KOPT-K1 (cell line): Measurements from ENCODE around the gene TMEM266.

Experiments used
- H3K27ac ChIP-seq: fragments of 200-600 bp; sonication (generic); 2 replicates; pipeline ENCODE4 v1.5.1; 2016; ENCODE audit warnings: antibody characterized with exemption, mild to moderate bottlenecking, low read depth, low read length; ENCODE audit not compliant: poor library complexity, severe bottlenecking
- H3K36me3 ChIP-seq: fragments of 200-600 bp; sonication (generic); 2 replicates; pipeline ENCODE4 v1.5.1; 2017; ENCODE audit warnings: antibody characterized with exemption, mild to moderate bottlenecking, low read length, moderate library complexity; ENCODE audit not compliant: insufficient read depth
- H3K9me3 ChIP-seq: fragments of 200-600 bp; sonication (generic); 2 replicates; pipeline ENCODE4 v1.5.1; 2017; ENCODE audit warnings: antibody characterized with exemption, low read length, mild to moderate bottlenecking; ENCODE audit not compliant: insufficient read depth, poor library complexity, severe bottlenecking

TMEM266 gene

DNA sequence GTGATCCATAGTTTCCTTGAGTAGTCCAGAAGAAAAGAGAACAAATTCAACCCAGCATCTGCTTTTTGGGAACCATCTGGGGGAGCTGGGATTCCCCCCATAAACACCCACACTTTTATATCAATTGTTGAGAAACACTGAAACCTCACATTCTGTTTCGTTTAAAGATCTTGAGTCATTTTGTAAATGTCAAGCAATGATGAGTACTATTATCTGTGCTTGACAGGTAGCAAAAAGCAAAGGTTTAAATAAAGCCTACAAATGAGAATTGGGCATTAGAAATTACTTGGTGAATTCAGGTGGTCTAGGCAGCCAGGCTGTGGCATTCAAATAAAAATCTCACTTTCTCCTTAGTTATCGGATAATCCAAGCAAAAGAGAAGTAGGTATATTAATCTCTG is 75.7 kb downstream of the TMEM266 start:
- H3K9me3 ChIP-seq = no peaks in the 10 kb centered on the region
- H3K27ac ChIP-seq = no peak overlapping the region
- H3K36me3 ChIP-seq = no peaks in the 10 kb centered on the region

DNA sequence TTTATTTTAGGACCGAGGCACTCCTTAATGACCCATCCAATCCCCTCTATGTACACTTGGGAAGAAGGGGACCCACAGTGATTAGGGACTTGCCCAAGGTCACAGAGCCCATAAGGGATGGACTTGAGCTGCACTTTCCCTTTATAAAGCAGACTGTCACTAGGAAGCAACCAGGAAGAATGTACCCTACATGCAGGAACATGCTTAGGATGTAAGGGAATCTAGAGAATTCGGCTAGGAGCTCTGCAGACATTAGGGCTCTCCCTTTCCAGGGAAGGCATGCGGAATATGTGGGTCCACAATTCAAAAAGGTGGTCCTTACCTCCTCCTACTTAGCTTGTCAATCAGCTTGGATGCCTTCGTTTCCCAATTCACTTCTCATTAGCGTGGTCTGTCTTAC is 78.7 kb downstream of the TMEM266 start:
- Histone ChIP-seq H3K27ac (no peak overlapping the region), H3K36me3 (no peaks in the 10 kb centered on the region)

DNA sequence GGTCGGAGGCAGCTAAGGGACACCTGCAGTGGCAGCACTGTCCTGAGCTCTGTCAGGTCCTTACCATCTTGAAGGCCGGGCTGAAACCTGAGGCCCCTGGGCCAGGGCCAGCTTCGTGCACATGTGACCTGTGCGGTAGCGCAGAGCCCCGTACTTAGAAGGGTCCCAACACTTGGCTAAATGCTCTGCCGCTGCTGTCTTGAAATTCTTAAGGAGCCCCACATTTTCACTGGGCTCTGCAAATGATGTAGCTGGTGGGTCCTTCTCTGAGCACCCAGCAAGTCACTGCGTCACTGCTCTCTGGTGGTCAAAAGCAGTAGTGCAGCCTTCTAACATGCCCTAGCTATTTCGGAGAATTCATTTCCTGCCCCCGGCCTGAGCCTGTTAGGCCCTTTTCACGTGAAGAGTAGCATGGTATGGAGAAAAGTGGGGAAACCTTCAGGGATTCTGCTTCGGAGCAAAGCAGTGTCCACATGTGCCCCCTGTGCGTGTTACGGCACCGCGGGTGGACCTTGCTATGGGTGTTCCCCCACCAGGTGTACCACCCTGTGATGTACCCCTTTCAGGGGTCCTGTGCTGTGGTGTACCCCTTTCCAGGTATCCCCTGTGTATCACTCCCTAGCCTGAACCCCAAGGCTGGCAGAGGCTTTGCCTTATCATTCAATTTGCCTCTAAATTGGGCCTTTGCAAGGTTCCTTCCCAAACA is 79.7 kb downstream of the TMEM266 start:
- Histone ChIP-seq H3K9me3 (no peaks in the 10 kb centered on the region), H3K36me3 (no peaks in the 10 kb centered on the region), H3K27ac (no peak overlapping the region)

More for the DNA sequence above, 78.7 kb downstream of the TMEM266 start:
- no peaks in the 10 kb centered on the region for H3K9me3 ChIP-seq

DNA sequence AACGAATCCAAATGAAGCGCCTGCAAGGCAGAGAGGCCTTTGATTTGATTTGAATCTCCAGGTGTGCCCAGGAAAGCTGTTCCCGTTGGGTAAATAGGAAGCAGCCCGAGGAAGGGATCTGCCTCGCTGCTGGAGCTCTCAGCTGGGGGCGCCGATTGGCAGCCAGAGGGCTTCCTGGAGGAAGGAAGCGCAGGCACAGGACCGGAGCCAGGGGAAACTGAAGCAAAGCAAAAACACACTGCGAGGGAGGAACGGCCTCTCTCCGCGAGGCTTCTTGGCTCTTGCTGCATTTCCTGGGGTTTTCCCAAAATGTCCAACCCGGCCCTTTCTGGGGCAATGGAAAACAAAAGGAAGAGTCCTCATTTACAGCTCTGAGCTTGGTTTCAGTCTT is 80.3 kb downstream of the TMEM266 start:
- no peaks in the 10 kb centered on the region for H3K36me3 ChIP-seq
- H3K9me3 ChIP-seq = no peaks in the 10 kb centered on the region
- H3K27ac ChIP-seq = no peak overlapping the region

DNA sequence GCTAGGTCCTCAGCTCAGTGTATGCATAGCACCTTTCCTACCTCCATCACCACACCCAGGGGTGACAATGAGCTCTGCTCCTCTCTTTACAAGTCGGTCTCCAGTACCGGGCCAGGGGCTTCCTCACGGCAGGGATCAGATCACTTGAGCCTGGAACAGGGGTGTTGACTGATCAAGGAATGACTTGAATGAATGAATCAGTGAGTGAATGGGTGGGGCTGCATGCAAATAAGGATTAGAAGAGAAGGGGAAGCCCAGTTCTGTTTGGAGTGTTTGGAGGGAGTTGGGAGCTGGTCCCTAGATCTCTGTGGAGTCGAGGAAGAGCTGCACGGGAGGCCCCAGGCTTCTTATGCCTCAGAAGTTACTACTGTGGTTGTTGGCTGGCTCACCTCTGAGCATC is 87.0 kb downstream of the TMEM266 start:
- Histone ChIP-seq H3K36me3 (no peaks in the 10 kb centered on the region), H3K9me3 (no peaks in the 10 kb centered on the region), H3K27ac (no peak overlapping the region)

DNA sequence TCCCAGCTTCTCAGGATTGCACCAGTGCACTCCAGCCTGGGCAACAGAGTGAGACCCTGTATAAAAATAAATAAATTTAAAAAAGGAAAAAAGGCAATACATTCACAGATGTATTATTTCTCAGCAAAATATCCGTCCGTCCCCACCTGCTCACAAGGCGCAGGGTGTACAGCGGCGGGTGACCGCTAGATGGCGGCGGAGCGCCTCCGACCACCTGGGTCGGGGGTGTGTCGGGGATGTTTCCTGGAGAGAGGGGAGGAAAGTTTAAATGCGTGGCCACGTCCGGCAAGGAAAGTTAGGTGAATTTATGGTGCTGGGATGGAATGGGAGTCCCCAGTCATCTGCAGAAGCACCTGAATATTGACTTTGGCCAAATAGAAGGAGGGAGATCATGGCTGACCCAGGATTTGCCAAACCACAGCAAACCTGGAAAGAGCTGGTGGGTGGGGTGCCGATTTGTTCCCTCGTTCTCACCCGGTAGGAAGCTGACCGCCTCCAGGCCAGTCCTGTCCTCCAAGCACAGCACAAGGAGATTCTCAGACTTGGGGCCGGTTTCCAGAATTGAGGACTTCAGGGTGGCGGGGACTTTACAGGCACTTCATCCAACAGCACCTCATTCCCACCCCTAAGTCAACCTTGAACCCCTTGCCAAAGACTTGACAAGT is 88.3 kb downstream of the TMEM266 start:
- Histone ChIP-seq H3K9me3 (no peaks in the 10 kb centered on the region), H3K27ac (no peak overlapping the region), H3K36me3 (no peaks in the 10 kb centered on the region)

DNA sequence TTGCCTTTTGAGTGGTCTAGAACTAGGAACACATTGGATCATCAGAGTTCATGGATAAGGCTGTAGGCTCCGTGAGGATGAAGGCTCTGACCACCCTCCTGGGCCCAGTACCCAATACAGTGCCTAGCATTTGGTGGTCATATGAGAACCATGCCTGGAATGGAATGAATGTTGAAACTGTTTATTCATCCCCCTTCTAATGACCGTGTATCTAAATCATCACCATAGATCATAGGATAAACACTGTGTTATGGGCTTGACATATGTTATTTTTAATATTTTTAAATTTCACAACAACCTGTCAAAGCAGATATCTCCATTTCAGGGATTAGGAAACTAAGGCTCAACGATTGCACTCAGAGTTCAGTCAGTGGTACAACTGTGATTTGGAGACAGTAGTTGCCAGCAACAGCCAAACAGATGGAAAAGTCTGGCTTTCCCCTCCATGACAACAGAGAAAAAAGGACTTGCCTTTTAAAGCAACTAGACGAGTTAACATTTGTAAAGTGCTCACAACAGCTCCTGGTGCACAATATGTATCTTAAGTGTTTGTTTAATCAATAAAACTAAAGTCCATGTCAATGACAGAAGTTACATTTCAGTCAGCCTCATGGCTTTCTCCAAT is 89.6 kb downstream of the TMEM266 start:
- Histone ChIP-seq H3K9me3 (no peaks in the 10 kb centered on the region), H3K36me3 (no peaks in the 10 kb centered on the region), H3K27ac (no peak overlapping the region)

DNA sequence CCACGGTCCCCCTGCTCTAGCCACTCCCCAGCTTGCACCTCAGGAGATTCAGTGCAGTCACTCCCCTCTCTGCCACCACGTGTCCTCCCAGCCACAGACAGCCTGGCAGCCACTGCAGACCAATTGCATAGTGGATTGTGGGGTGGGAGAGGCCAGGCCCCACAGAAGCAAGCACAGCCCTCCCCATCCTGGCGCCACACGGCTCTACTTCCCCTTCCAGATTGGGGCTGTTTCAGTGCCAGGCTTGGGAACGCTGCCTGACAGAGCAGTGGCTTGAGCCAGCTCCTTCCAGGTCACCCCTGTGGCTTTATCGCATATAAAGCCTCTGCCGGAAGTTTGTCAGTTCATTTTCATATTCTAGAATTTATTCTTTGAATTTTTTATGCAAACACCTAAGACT is 90.7 kb downstream of the TMEM266 start:
- H3K9me3 ChIP-seq = no peaks in the 10 kb centered on the region
- H3K27ac ChIP-seq = no peak overlapping the region
- no peaks in the 10 kb centered on the region for H3K36me3 ChIP-seq

DNA sequence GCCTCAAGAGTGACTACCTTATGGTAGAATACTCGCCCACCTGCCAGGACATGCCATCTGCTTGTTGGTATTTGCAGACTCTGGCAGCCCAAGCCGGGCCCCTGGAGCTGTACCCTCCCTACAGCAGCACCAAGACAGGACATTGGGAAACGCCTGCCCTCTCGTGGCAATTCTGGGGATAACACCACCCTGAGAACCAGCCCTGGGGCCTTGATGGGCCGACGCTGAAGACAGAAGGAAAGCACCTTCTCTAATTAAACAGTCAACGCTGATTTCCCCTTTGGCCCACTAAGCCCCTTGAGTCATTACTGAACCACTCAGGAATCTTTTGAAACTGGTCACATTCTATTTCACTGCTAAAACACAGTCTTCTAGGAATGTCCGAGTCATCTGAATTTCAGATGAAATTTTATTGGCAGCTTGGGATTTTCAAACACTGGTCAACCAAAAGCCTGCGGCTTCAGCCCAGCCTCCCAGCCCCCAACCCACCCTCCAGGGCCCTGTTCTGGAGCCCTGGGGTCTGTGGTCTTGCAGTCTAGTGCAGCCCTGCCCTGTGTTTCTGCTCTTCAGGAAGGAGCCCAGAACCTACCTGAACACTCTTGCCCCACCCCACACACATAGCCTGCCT is 91.3 kb downstream of the TMEM266 start:
- Histone ChIP-seq H3K9me3 (no peaks in the 10 kb centered on the region), H3K27ac (no peak overlapping the region), H3K36me3 (no peaks in the 10 kb centered on the region)

DNA sequence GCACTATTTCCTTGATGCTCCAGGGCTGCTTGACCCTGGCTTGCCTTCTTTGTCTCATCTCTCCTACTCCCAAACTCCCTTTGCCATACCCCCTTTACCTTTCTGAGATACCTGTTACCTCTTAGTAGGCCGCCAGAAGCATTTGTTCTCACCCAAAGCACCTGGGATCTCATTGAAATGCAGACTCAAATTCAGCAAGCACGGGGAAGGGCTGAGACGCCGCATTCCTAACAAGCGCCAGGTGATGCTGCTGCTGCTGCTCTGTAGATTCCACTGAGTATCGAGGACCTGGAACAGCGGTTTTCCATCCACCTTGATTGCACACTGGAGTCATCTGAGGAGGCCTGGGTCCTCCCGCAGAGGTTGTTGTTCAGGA is 91.8 kb downstream of the TMEM266 start:
- no peak overlapping the region for H3K27ac ChIP-seq

DNA sequence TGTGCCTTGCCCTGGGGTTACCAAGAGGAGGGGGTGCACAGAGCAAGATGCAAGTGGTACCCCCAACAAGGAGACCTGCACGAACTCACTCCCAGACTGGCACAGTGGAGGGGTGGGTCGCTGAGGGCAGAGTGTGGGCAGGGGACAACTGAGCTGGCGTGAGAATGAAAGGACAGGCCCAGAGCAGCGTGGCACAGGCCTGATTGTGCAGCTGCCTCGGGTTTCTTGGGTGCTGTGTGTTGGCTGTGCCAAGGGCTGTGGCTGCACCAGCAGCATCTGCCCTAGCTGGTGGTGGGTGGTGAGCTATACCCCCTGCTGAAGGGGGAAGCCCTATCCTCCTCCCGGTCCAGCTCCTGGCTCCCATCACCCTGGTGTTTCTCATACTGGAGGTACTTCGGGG is 92.4 kb downstream of the TMEM266 start:
- no peak overlapping the region for H3K27ac ChIP-seq
- H3K36me3 ChIP-seq = no peaks in the 10 kb centered on the region

More for the DNA sequence above, 91.8 kb downstream of the TMEM266 start:
- H3K36me3 ChIP-seq = no peaks in the 10 kb centered on the region
- H3K9me3 ChIP-seq = no peaks in the 10 kb centered on the region

DNA sequence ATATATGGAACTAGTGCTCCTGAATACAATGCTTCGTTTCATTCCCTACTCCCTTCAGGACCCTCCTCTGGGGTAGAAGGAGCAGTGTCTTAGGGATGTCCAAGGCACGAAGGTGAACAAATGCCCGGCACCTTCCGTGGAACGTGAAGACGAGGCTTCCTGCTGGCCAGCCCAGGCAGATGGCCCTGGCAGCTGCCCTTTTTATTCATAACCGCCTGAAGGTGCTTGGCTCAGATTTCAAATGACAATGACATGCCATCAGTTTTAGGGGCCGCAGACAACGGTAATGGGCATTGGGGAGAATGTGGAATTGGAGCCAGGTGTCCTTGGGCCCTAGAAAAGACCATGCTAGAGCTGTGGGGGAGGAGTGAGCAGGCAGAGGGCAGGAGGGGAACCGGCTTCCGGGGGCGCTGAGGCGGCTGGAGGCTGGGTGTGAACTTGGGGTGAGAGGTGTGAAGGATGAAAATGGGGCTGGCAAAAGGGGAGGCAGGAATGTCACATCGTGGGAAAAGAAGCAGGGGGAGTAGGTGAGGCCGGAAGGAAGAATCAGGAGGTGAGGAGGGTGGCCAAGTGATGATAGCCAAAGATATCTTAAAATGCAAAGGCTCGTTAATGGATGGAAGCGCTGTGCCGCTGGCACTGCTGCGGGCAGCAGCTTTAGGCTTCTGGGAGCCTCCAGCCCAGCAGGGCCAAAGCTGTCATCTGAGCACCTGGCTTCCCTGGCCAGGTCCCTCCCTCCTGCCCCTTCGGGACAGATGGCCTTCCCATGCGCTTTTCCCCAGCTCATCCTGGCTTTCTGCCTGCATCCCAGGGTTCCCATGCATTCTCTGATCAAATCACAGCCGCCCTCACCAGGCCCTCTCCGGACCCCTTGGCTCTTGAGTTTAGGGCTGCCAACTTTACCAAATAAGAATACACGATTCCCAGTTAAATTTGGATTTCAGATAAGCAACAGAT is 93.7 kb downstream of the TMEM266 start:
- no peak overlapping the region for H3K27ac ChIP-seq
- no peaks in the 10 kb centered on the region for H3K9me3 ChIP-seq
- H3K36me3 ChIP-seq = no peaks in the 10 kb centered on the region

More for the DNA sequence above, 92.4 kb downstream of the TMEM266 start:
- H3K9me3 ChIP-seq = no peaks in the 10 kb centered on the region

DNA sequence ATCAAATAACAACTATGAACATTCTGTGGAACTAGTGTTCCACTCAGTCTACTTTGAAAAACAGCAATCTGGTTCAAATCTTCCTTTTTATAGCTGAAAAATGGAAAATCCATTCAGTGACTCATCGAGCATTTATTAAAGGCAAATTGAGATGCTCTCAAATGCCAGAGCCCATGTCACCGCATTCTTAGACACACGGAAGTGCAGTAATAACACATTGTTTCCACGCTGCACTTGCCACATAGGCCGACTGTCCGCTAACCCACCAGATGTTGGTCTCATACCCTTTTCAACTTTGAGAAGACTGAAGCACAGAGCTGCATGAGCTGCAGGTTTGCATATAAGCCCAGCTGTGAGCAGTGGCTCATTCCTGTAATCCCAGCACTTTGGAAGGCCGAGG is 95.9 kb downstream of the TMEM266 start:
- Histone ChIP-seq H3K9me3 (no peaks in the 10 kb centered on the region), H3K27ac (no peak overlapping the region)

DNA sequence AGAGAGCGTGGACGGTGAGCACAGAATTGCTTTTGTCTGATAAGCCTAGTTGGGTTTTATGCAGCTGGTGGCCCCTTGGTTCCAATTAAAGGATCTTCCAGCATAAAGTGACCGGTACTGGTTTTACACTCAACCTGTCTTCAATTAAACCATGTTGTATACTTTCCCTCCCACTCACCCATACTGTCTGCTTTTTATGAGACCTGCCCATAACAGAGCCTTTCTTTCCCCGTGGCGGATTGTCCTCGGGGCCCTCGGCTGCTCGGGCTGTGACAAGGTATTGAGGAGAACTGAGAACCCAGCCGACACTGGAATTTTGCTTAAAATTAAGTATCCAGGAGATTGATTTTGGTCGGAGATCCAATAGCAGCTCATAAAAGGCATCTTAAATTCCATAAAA is 98.4 kb downstream of the TMEM266 start:
- Histone ChIP-seq H3K27ac (no peak overlapping the region), H3K36me3 (no peaks in the 10 kb centered on the region), H3K9me3 (no peaks in the 10 kb centered on the region)

More for the DNA sequence above, 95.9 kb downstream of the TMEM266 start:
- no peaks in the 10 kb centered on the region for H3K36me3 ChIP-seq
